Karpas-422 (cell line): ENCODE measurements around the gene CLEC4A. TPM values are rescaled to one million over a fixed set of nuclear protein-coding genes. Genes with fewer than 3 reads are reported as not detected.
"Not testable (repeated sequence)": the region's sequence is repeated elsewhere in the genome, so short reads cannot be mapped to it uniquely, and the experiment has no call there.

ENCODE experiments used
- DNase-seq: peaks from one replicate; pipeline ENCODE4 v3.0.0-alpha.2; 2015
- H2AFZ ChIP-seq: fragments of 200-600 bp; sonication (generic); 2 replicates; pipeline ENCODE4 v1.6.1; 2014; ENCODE audit warnings: antibody characterized with exemption, low read length, mixed read lengths
- H3K27ac ChIP-seq: fragments of 200-600 bp; sonication (generic); 2 replicates; pipeline ENCODE4 v1.5.1; 2014; ENCODE audit warnings: mild to moderate bottlenecking, low read length, moderate library complexity
- H3K27me3 ChIP-seq: fragments of 200-600 bp; sonication (generic); 2 replicates; pipeline ENCODE4 v1.6.1; 2014; ENCODE audit warnings: low read length, mixed read lengths
- H3K36me3 ChIP-seq: fragments of 200-600 bp; sonication (generic); 2 replicates; pipeline ENCODE4 v1.6.1; 2014; ENCODE audit warnings: low read length, mixed read lengths; ENCODE audit not compliant: insufficient read depth
- H3K4me1 ChIP-seq: fragments of 200-600 bp; sonication (generic); 2 replicates; pipeline ENCODE4 v1.6.1; 2014; ENCODE audit warnings: mild to moderate bottlenecking, low read length, mixed read lengths
- H3K4me2 ChIP-seq: fragments of 200-600 bp; sonication (generic); 2 replicates; pipeline ENCODE4 v1.6.1; 2014; ENCODE audit warnings: low read length, low read depth, mild to moderate bottlenecking; ENCODE audit not compliant: poor library complexity, severe bottlenecking
- H3K4me3 ChIP-seq: fragments of 200-600 bp; sonication (generic); 2 replicates; pipeline ENCODE4 v1.5.1; 2014; ENCODE audit warnings: mild to moderate bottlenecking, antibody characterized with exemption, low read length, mixed read lengths
- H3K79me2 ChIP-seq: fragments of 200-600 bp; sonication (generic); 2 replicates; pipeline ENCODE4 v1.6.1; 2014; ENCODE audit warnings: mild to moderate bottlenecking, low read length, mixed read lengths
- H3K9ac ChIP-seq: fragments of 200-600 bp; sonication (generic); 2 replicates; pipeline ENCODE4 v1.6.0; 2014; ENCODE audit warnings: low read length
- H3K9me2 ChIP-seq: fragments of 200-600 bp; sonication (generic), shearing (Covaris generic); replicated peaks from 2 replicates; pipeline ENCODE4 v1.6.0; 2014; ENCODE audit warnings: mild to moderate bottlenecking, low read length, moderate library complexity; ENCODE audit not compliant: insufficient read depth
- H3K9me3 ChIP-seq: fragments of 300-700, 200-600 bp; sonication (generic); 2 replicates; pipeline ENCODE4 v1.6.1; 2014; ENCODE audit warnings: low read length, mixed read lengths
- H4K20me1 ChIP-seq: fragments of 200-600 bp; sonication (generic); 2 replicates; pipeline ENCODE4 v1.6.1; 2014; ENCODE audit warnings: mild to moderate bottlenecking, antibody characterized with exemption, low read length, low read depth; ENCODE audit not compliant: insufficient read depth
- total RNA-seq: library from RNA; depleted of rRNA; stranded (reverse); fragments of >200 nt; shearing (Covaris generic); gene quantifications from 2 replicates; pipeline ENCODE4 v1.2.3, GENCODE V29; 2014; ENCODE audit warnings: low replicate concordance

Gene CLEC4A
- total RNA-seq, 1 experiment from 2014 or later: not detected

- H2AFZ ChIP-seq: no peak overlapping the region
- peak overlapping the region; percentile 82 for H3K27ac ChIP-seq
- no peaks in the 10 kb centered on the region for H3K9me3 ChIP-seq
- H4K20me1 ChIP-seq: no peaks in the 10 kb centered on the region; the same call in 1 of the 2 replicates
- H3K4me1 ChIP-seq: peaks cover 47% of the 10 kb centered on the region
- peaks cover 56% of the 10 kb centered on the region for H3K79me2 ChIP-seq
- H3K9ac ChIP-seq: peak overlapping the region; percentile 78
- no peak for DNase-seq
- H3K36me3 ChIP-seq: no peaks in the 10 kb centered on the region
- H3K9me2 ChIP-seq: no peaks in the 10 kb centered on the region
- no peaks in the 10 kb centered on the region for H3K27me3 ChIP-seq
- H3K4me2 ChIP-seq: peak overlapping the region; percentile 100
- H3K4me3 ChIP-seq: peak overlapping the region; percentile 83
Observed at GRCh38 chr12:8082808-8083100, 40.7 kb upstream of the CLEC4A start.

GRCh38 chr12:8084351-8084750, 39.1 kb upstream of the CLEC4A start:
- H2AFZ ChIP-seq, H4K20me1 ChIP-seq, H3K27ac ChIP-seq, H3K27me3 ChIP-seq, H3K36me3 ChIP-seq, DNase-seq, H3K9me3 ChIP-seq, H3K9me2 ChIP-seq: not testable (repeated sequence)
- H3K4me1 ChIP-seq: peaks cover 63% of the 10 kb centered on the region
- 0 out of 2 replicates have a peak overlapping the region, but pooled peaks have one; percentile 78 for H3K9ac ChIP-seq
- H3K4me2 ChIP-seq: peak overlapping the region; percentile 100
- H3K4me3 ChIP-seq: peak overlapping the region; percentile 83; the same call in 1 of the 2 replicates
- H3K79me2 ChIP-seq: peaks cover 72% of the 10 kb centered on the region

- Histone ChIP-seq H3K9ac (peak overlapping the region; percentile 22; the same call in 1 of the 2 replicates), H3K9me2 (no peaks in the 10 kb centered on the region), H3K4me3 (peak overlapping the region; percentile 26), H3K9me3 (no peaks in the 10 kb centered on the region), H3K27me3 (no peaks in the 10 kb centered on the region), H3K36me3 (peaks cover 23% of the 10 kb centered on the region; the same call in 1 of the 2 replicates), H3K4me2 (peak overlapping the region; percentile 45), H2AFZ (no peak overlapping the region), H3K79me2 (peaks cover 77% of the 10 kb centered on the region), H3K27ac (peak overlapping the region; percentile 68), H4K20me1 (no peaks in the 10 kb centered on the region; the same call in 1 of the 2 replicates), H3K4me1 (peaks cover 55% of the 10 kb centered on the region)
- DNase-seq: no peak
Observed at GRCh38 chr12:8087666-8088065, 35.8 kb upstream of the CLEC4A start.

- Histone ChIP-seq H3K27me3 (no peaks in the 10 kb centered on the region), H3K9me3 (no peaks in the 10 kb centered on the region), H3K4me1 (peaks cover 48% of the 10 kb centered on the region), H3K4me2 (peak overlapping the region; percentile 45), H4K20me1 (no peaks in the 10 kb centered on the region), H3K9ac (peak overlapping the region; percentile 22), H3K79me2 (peaks cover 68% of the 10 kb centered on the region), H3K27ac (peak overlapping the region; percentile 68), H3K36me3 (peaks cover 31% of the 10 kb centered on the region; the same call in 1 of the 2 replicates), H3K9me2 (no peaks in the 10 kb centered on the region), H2AFZ (no peak overlapping the region), H3K4me3 (peak overlapping the region; percentile 20)
- no peak for DNase-seq
Observed at GRCh38 chr12:8088574-8088973, 34.8 kb upstream of the CLEC4A start.

- H3K9ac ChIP-seq: peak overlapping the region; percentile 22; the same call in 1 of the 2 replicates
- not testable (repeated sequence) for H3K9me3 ChIP-seq, H4K20me1 ChIP-seq, H3K9me2 ChIP-seq, H3K27me3 ChIP-seq, H2AFZ ChIP-seq
- peak overlapping the region; percentile 45 for H3K4me2 ChIP-seq
- DNase-seq: peak; percentile 59
- H3K4me1 ChIP-seq: peaks cover 41% of the 10 kb centered on the region
- peaks cover 37% of the 10 kb centered on the region; the same call in 1 of the 2 replicates for H3K36me3 ChIP-seq
- H3K27ac ChIP-seq: peak overlapping the region; percentile 68
- peak overlapping the region; percentile 19; the same call in 1 of the 2 replicates for H3K4me3 ChIP-seq
- H3K79me2 ChIP-seq: peaks cover 61% of the 10 kb centered on the region
Observed at GRCh38 chr12:8089277-8089676, 34.1 kb upstream of the CLEC4A start.

- Histone ChIP-seq H3K9me3 (no peaks in the 10 kb centered on the region), H2AFZ (no peak overlapping the region), H3K4me3 (no peak overlapping the region), H3K79me2 (peaks cover 59% of the 10 kb centered on the region), H3K4me1 (peaks cover 36% of the 10 kb centered on the region), H3K9me2 (no peaks in the 10 kb centered on the region), H4K20me1 (no peaks in the 10 kb centered on the region), H3K4me2 (peak overlapping the region; percentile 45), H3K27ac (peak overlapping the region; percentile 68), H3K27me3 (no peaks in the 10 kb centered on the region), H3K36me3 (peaks cover 41% of the 10 kb centered on the region; the same call in 1 of the 2 replicates), H3K9ac (no peak overlapping the region)
- no peak for DNase-seq
Observed at GRCh38 chr12:8089716-8090115, 33.7 kb upstream of the CLEC4A start.

- H3K36me3 ChIP-seq: peaks cover 65% of the 10 kb centered on the region
- no peak for DNase-seq
- no peak overlapping the region for H3K27ac ChIP-seq
- no peak overlapping the region for H3K9ac ChIP-seq
- peaks cover 14% of the 10 kb centered on the region for H3K4me1 ChIP-seq
- H3K79me2 ChIP-seq: peaks cover 23% of the 10 kb centered on the region
- H3K9me3 ChIP-seq: no peaks in the 10 kb centered on the region
- H3K4me3 ChIP-seq: no peak overlapping the region
- H3K9me2 ChIP-seq: no peaks in the 10 kb centered on the region
- no peaks in the 10 kb centered on the region for H4K20me1 ChIP-seq
- no peak overlapping the region for H3K4me2 ChIP-seq
- no peak overlapping the region for H2AFZ ChIP-seq
- H3K27me3 ChIP-seq: no peaks in the 10 kb centered on the region
Observed at GRCh38 chr12:8093291-8093690, 30.1 kb upstream of the CLEC4A start.

- H3K9ac ChIP-seq: no peak overlapping the region
- H3K79me2 ChIP-seq: peaks cover 2% of the 10 kb centered on the region; the same call in 1 of the 2 replicates
- H3K9me3 ChIP-seq: no peaks in the 10 kb centered on the region
- H3K4me3 ChIP-seq: no peak overlapping the region
- H4K20me1 ChIP-seq: no peaks in the 10 kb centered on the region
- no peak overlapping the region for H2AFZ ChIP-seq
- no peak overlapping the region for H3K4me2 ChIP-seq
- H3K27ac ChIP-seq: no peak overlapping the region
- no peak for DNase-seq
- H3K27me3 ChIP-seq: no peaks in the 10 kb centered on the region
- H3K36me3 ChIP-seq: peaks cover 55% of the 10 kb centered on the region
- H3K4me1 ChIP-seq: no peaks in the 10 kb centered on the region
- H3K9me2 ChIP-seq: no peaks in the 10 kb centered on the region
Observed at GRCh38 chr12:8096281-8096915, 27.0 kb upstream of the CLEC4A start.
